ENCODE data around the gene USP47.

USP47 gene

GRCh38 chr11:11982461-11982860 is 140.7 kb downstream of the USP47 start:
- DNase-seq = no peak

GRCh38 chr11:11982975-11983374 is 141.2 kb downstream of the USP47 start:
- no peak for DNase-seq

- no peak for DNase-seq
These were observed 141.7 kb downstream of the USP47 start for GRCh38 chr11:11983427-11983826.

- DNase-seq = no peak
These were observed 142.8 kb downstream of the USP47 start for GRCh38 chr11:11984563-11984962.

GRCh38 chr11:11985016-11985715 is 143.4 kb downstream of the USP47 start:
- DNase-seq = no peak

- DNase-seq = no peak
These were observed 144.5 kb downstream of the USP47 start for GRCh38 chr11:11985954-11986949.

GRCh38 chr11:11987503-11988022 is 145.8 kb downstream of the USP47 start:
- DNase-seq = no peak

- no peak for DNase-seq
These were observed 146.4 kb downstream of the USP47 start for GRCh38 chr11:11988099-11988651.

GRCh38 chr11:11988681-11989261 is 147.0 kb downstream of the USP47 start:
- DNase-seq = no peak

GRCh38 chr11:11989774-11990744 is 148.3 kb downstream of the USP47 start:
- peak; percentile 62 for DNase-seq

GRCh38 chr11:11992257-11993212 is 150.8 kb downstream of the USP47 start:
- DNase-seq = no peak

- DNase-seq = peak; percentile 53
These were observed 152.1 kb downstream of the USP47 start for GRCh38 chr11:11993839-11994238.

- DNase-seq = peak; percentile 81
These were observed 153.8 kb downstream of the USP47 start for GRCh38 chr11:11995601-11996000.

- peak; percentile 45 for DNase-seq
These were observed 154.7 kb downstream of the USP47 start for GRCh38 chr11:11996321-11997048.

GRCh38 chr11:11997049-11997322 is 155.2 kb downstream of the USP47 start:
- no peak for DNase-seq

- DNase-seq = no peak
These were observed 156.5 kb downstream of the USP47 start for GRCh38 chr11:11998091-11998781.

GRCh38 chr11:12001186-12001585 is 159.4 kb downstream of the USP47 start:
- DNase-seq = no peak

- no peak for DNase-seq
These were observed 161.6 kb downstream of the USP47 start for GRCh38 chr11:12003336-12003735.

- DNase-seq = no peak
These were observed 162.0 kb downstream of the USP47 start for GRCh38 chr11:12003815-12004214.

All from retina (tissue), 1 donor.